ENCODE results near the gene CCDC158. TPM values are rescaled to one million over a fixed set of nuclear protein-coding genes. Genes with fewer than 3 reads are reported as not detected.

Gene CCDC158
- total and polyA plus RNA-seq, 7 donors = 0.17 to 0.32 (median 0.17) TPM; not detected in 4

GRCh38 chr4:76267811-76268210, 153.1 kb downstream of the CCDC158 start:
- intact Hi-C loops (cut with DNase I) = no loop called here
- H3K9me3 ChIP-seq = no peaks in the 10 kb centered on the region
- DNase-seq (no peak), ATAC-seq (no peak)
- H3K4me3 ChIP-seq = no peak overlapping the region
- H3K4me1 ChIP-seq = no peaks in the 10 kb centered on the region
- H3K27me3 ChIP-seq (ENCODE audit: insufficient read depth in 3 of 3, low read length in 2 of 3) = no peaks in the 10 kb centered on the region
- TF ChIP-seq CTCF (IDR thresholded peaks at IDR 0.05) = no peak
- H3K27ac ChIP-seq = no peak overlapping the region
- WGBS, 3 donors = 79 to 87% (median 86%) methylated on average over 6 of the region's 6 CpGs
- H3K36me3 ChIP-seq (ENCODE audit: insufficient read depth in 1 of 2, low read depth in 1 of 2) = peaks cover 0 to 34% of the 10 kb centered on the region in 2 donors

- Histone ChIP-seq H3K27me3 (ENCODE audit: insufficient read depth in 3 of 3, low read length in 2 of 3) (no peaks in the 10 kb centered on the region), H3K9me3 (no peaks in the 10 kb centered on the region), H3K4me1 (no peaks in the 10 kb centered on the region), H3K4me3 (no peak overlapping the region), H3K27ac (no peak overlapping the region), H3K36me3 (ENCODE audit: insufficient read depth in 1 of 2, low read depth in 1 of 2) (peaks cover 0 to 34% of the 10 kb centered on the region in 2 donors)
- WGBS, 3 donors = 67 to 74% (median 73%) methylated on average over 3 of the region's 3 CpGs
- intact Hi-C loops (cut with DNase I) = no loop called here
- DNase-seq = no peak
- TF ChIP-seq CTCF (IDR thresholded peaks at IDR 0.05) = no peak
- no peak for ATAC-seq
These were observed 154.3 kb downstream of the CCDC158 start for GRCh38 chr4:76266627-76267026.

- Histone ChIP-seq H3K27me3 (ENCODE audit: insufficient read depth in 3 of 3, low read length in 2 of 3) (no peaks in the 10 kb centered on the region), H3K9me3 (no peaks in the 10 kb centered on the region), H3K4me3 (no peak overlapping the region), H3K4me1 (no peaks in the 10 kb centered on the region), H3K27ac (no peak overlapping the region), H3K36me3 (ENCODE audit: insufficient read depth in 1 of 2, low read depth in 1 of 2) (peaks cover 0 to 34% of the 10 kb centered on the region in 2 donors)
- ATAC-seq = no peak
- no peak for DNase-seq
- TF ChIP-seq CTCF (IDR thresholded peaks at IDR 0.05) = no peak
- 81 to 84% (median 84%) methylated on average over 6 of the region's 6 CpGs for WGBS, 3 donors
- intact Hi-C loops (cut with DNase I) = no loop called here
These were observed 155.2 kb downstream of the CCDC158 start for GRCh38 chr4:76265631-76266218.

Other genes with a start within 250 kb of the CCDC158 start
- gene SCARB2, start 207.3 kb downstream of the CCDC158 start, total RNA-seq = 100 to 1,000 TPM; 109 to 199 (median 170) TPM
- gene SCARB2, start 207.3 kb downstream of the CCDC158 start, polyA plus RNA-seq = 100 to 1,000 TPM in 1 of 3 donors, 10 to 100 TPM in 2; 58.5 to 107 (median 81.7) TPM
- 1 to 10 TPM; 1.7 to 4.6 (median 3.2) TPM for gene FAM47E, start 169.4 kb downstream of the CCDC158 start, total RNA-seq
- 1 to 10 TPM; 1.2 to 2.6 (median 1.5) TPM for gene FAM47E, start 169.4 kb downstream of the CCDC158 start, polyA plus RNA-seq
- 10 to 100 TPM; 39.8 to 59.7 (median 47.2) TPM for gene STBD1, start 114.4 kb downstream of the CCDC158 start, total RNA-seq
- 10 to 100 TPM; 11.7 to 52.2 (median 32.2) TPM for gene STBD1, start 114.4 kb downstream of the CCDC158 start, polyA plus RNA-seq
- gene SHROOM3, start 14.1 kb upstream of the CCDC158 start, total RNA-seq = under 1 TPM; 0.02 to 0.79 (median 0.12) TPM
- under 1 TPM; 0.01 to 0.06 (median 0.03) TPM for gene SHROOM3, start 14.1 kb upstream of the CCDC158 start, polyA plus RNA-seq

All from psoas muscle (tissue), 8 donors.